GM19351 (cell line): Measurements from ENCODE around the gene TOR2A.
A peak's percentile ranks its signal among the peaks of the same experiment; 100 is the strongest.

Experiments
- ATAC-seq: cut with Tn5 transposase; IDR thresholded peaks from one replicate; pipeline ENCODE4 v1.9.1; 2021; ENCODE audit warnings: mild to moderate bottlenecking, moderate library complexity; ENCODE audit not compliant: unreplicated experiment

The TOR2A gene

GRCh38 chr9:127721391-127721821, 13.7 kb downstream of the TOR2A start:
- ATAC-seq, result no peak

- ATAC-seq, result no peak
These were observed 14.2 kb downstream of the TOR2A start for GRCh38 chr9:127720865-127721227.

- no peak for ATAC-seq
These were observed 14.8 kb downstream of the TOR2A start for GRCh38 chr9:127720031-127720864.

DNA sequence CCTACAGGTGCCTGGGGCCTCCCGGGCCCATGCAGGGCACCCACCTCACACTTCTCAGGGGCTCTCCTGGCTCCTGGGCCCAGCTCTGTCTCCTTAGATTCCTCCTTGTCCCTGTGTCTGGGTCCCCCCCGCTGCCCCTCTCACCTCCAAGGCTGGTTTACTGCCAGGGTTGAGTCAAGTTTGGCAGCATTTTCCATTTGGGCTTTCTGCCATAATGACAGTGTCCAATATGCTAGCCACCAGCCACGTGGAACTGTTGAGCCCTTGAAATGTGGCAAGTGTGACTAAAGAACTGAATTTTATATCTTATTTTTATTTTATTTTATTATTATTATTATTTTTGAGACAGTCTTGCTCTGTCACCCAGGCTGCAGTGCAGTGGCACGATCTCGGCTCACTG, 17.3 kb downstream of the TOR2A start:
- ATAC-seq, result no peak

GRCh38 chr9:127716412-127716811, 18.7 kb downstream of the TOR2A start:
- no peak for ATAC-seq

GRCh38 chr9:127715470-127716337, 19.4 kb downstream of the TOR2A start, which contains the start of the genes PTRH1 and TTC16:
PTRH1 (minus strand) TSS chr9:127715663; CDS start chr9:127715639, 24 bp downstream.
TTC16 (plus strand) TSS chr9:127716079; CDS start chr9:127716146, 67 bp downstream.
- ATAC-seq, result peak; percentile 94

- ATAC-seq, result peak; percentile 8
These were observed 20.1 kb downstream of the TOR2A start for GRCh38 chr9:127714951-127715469.

- ATAC-seq, result no peak
These were observed 20.9 kb downstream of the TOR2A start for GRCh38 chr9:127714020-127714750.

- ATAC-seq, result no peak
These were observed 22.2 kb downstream of the TOR2A start for GRCh38 chr9:127712867-127713266.

DNA sequence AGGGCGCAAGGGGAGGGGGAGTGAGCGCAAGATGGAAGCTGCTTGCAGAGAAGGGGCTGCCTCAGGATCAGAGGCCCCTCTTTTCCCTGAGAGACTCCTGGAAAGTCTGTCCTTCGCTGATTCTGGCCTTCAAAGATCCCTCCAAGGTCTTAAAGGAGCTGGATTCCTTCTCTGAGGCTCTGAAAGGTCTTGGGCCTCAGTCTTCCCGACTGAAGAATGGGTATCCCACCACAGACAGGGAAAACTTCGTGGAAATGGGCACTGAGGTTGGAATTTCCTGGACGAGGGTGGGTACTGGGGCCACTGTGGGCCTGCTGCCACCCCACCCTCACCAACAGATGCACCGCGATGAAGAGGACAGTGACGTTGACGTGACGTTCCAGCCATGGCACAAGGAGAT, 22.7 kb downstream of the TOR2A start:
- ATAC-seq, result no peak

DNA sequence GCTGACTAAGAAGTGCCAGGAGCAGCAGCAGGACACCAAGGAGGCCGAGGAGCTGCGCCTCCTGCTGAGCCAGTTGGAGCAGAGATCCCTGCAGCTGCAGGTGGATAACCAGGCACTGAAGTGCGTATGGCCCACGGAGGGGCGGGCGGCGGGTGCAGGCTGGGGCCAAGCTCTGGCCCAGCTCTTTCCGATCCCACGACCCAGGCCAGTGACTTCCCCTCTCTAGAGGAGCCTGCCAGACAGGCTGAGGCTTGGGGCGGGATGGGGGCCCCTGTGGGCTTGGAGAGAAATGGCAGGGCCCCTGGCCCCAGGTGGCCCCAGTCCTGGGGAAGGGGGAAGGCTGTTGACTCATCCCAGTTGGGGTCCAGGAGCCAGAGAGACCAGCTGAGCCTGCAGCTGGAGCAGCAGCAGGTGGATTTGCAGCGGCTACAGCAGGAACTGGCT, 23.2 kb downstream of the TOR2A start:
- ATAC-seq, result no peak

DNA sequence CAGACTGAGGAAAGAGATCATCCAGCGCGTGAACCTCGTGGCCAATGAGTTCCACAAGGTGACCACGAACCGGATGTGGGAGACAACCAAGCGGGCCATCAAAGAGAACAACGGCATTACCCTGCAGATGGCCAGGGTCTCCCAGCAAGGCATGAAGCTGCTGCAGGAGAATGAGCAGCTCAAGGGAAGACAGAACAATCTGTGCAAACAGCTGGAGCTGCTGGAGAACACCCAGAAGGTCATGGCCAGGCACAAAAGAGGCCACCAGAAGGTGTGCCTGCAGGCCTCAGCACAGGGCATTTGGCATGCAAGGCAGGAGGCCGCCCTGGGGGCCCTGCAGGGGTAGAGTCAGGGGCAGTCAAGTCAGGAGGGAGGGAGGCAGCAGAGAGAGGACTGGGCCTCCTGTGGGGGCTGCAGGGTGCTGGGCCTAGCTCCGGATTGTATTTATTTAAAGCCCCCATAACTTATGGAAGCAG, 23.8 kb downstream of the TOR2A start:
- no peak for ATAC-seq

- ATAC-seq, result no peak
These were observed 24.8 kb downstream of the TOR2A start for GRCh38 chr9:127710204-127710783.

DNA sequence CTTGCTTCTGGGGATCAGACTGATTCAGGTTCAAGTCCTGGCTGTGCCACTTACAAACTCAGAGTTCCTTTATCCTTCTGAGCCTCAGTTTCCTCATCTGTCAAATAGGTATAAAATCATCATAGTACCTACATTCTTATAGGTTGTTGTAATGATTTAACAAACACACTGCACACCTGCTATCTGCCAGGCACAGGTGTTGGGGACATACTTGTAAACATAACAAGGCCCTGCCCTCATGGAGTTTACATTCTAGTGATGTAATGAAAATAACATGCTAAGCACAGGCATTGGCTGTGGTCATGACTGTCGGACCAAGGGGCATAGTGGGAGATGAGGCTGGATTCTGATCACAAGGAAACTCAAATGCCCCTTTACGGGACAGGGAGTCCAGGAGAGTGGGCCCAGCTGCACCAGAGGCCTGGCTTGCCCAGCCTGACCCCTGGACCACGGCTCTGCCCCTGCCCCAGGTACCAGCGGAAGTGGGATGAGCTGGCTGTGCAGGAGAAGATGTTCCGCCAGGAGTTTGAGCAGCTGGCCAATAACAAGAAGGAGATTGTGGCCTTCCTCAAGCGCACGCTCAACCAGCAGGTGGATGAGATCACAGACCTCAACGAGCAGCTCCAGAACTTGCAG, 26.0 kb downstream of the TOR2A start:
- ATAC-seq, result no peak

DNA sequence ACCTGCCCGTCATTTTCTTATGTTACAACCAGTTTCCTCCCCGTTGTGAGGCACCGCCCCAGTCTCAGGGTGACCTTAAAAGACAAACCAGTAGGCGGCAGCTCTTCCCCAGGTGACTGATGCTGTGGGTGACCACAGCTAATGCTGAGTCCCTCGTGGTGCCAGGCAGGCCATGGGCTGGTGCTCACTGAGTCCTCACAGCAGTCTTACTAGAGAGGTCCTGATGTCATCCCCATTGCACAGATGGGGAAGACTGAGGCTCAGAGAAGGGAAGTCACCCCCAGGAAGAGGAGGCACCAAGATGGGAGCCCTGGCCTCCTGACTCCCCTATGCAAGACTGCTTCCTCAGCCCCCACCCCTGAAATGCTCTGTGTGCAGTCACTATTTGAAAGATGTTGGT, 27.3 kb downstream of the TOR2A start:
- ATAC-seq, result no peak

DNA sequence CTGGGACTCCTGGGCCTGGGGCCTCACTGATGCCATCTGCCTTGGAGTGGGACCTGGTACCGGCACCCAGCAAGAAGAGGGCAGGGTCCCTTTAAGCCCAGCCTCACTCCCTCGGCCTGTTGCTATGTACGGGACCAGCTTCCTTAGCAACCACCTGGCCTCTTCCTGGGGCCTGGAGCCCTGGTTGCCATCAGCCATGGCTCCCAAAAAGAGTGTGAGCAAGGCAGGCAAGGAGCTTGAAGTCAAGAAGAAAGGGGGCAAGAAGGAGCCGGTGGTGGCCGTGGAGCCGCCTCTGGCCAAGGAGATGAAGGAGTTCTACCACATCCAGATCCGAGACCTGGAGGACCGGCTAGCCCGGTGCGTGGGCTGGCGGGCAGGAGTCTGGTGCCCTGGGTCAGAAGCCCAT, 28.3 kb downstream of the TOR2A start, which contains the start of gene CFAP157:
TSS of gene CFAP157 (plus strand) at position 153 of the 406 bp plus-strand sequence. CDS start at position 197, 44 bp downstream.
- no peak for ATAC-seq

DNA sequence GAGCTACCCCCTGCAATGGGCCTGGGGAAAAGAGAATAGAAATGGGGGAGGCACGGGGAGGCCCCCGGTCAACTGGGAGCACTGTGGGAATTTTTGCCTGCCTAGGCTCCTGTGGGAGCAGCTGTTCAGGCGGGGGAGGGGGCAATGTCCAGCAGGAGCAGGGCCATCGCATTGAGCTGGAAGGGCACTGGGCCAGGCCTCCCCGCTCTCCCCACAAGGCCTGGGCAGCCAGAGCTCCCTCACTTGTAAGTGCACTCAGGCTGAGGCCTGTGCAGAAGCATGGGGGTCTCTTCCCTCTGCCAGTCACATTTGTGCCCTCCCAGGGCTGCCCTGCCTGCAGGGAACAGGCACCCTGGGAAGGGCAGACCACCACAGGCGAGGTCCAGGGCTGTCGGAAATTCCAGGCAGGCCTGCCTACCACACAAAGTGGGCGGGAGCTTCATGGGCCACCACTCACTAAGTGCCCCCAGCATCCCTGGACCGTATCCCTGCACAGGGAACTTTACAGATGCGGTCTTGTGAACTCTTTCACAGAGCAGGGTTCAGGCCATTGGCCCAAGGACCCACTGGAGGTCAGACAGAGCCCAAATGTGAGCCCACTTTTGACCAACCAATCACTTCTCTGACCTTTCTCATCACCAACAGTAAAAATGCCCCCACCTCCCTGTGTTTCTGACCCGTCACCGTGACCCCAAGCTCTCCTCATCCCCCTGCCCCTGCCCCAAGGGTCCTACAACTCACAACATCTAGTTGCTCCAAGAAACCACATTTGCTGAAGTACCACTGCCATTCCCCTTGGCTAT, 29.3 kb downstream of the TOR2A start:
- ATAC-seq, result no peak

GRCh38 chr9:127703289-127703946, 31.7 kb downstream of the TOR2A start:
- ATAC-seq, result no peak
